K562 (cell line): ENCODE data around the gene CDS1. TPM values are rescaled to one million over a fixed set of nuclear protein-coding genes. Genes with fewer than 3 reads are reported as not detected.

ENCODE experiments used
- CHD2 ChIP-seq: IDR thresholded peaks from 2 replicates; pipeline ENCODE4 v1.6.1; 2011; ENCODE audit warnings: low read depth, low read length
- ETS1 ChIP-seq: conservative IDR thresholded peaks from 2 replicates; pipeline ENCODE4 v1.6.1; 2011; ENCODE audit warnings: low read depth, mild to moderate bottlenecking, low read length; ENCODE audit not compliant: control insufficient read depth
- MTA3 ChIP-seq: fragments of 450-650 bp; formaldehyde crosslinking; IDR thresholded peaks from 2 replicates; pipeline ENCODE4 v1.6.1; 2017; ENCODE audit warnings: mild to moderate bottlenecking, borderline replicate concordance
- NCOA1 ChIP-seq: fragments of 450-650 bp; IDR thresholded peaks from 2 replicates; pipeline ENCODE4 v1.6.1; 2016; ENCODE audit warnings: low read depth
- OTX1 ChIP-seq: fragments of 450-650 bp; formaldehyde crosslinking; IDR thresholded peaks from 2 replicates; pipeline ENCODE4 v1.4.0; 2022; ENCODE audit warnings: mild to moderate bottlenecking
- TAF7 ChIP-seq: fragments of 450-650 bp; IDR thresholded peaks from 2 replicates; pipeline ENCODE4 v1.6.1; 2016; ENCODE audit warnings: missing genetic modification characterization, missing compliant biosample characterization
- TFAM ChIP-seq: fragments of 250-450 bp; sonication (Bioruptor Pico); conservative IDR thresholded peaks from 2 replicates; pipeline ENCODE4 v1.5.0; 2021; ENCODE audit warnings: mild to moderate bottlenecking, moderate library complexity
- ZNF407 ChIP-seq: fragments of 450-650 bp; IDR thresholded peaks from 2 replicates; pipeline ENCODE4 v1.6.1; 2016; ENCODE audit warnings: low read depth
- polyA plus RNA-seq, 8 experiments: library from polyadenylated mRNA; depleted of rRNA in 4 of 8; stranded (reverse) in 5 of 8; unstranded in 3 of 8; fragments of >200 nt; fragmentation: Nextera tagmentation in 2 of 8; fragmentation: Illumina TruSeq in 1 of 8; extraction: Ambion mirVana in 2 of 8; extraction: Trizol in 1 of 8; gene quantifications; 2 replicates each; pipeline versions ENCODE4 v1.2.1 to v1.2.3, GENCODE V29; 2011 to 2014; ENCODE audit warnings: inconsistent platforms in 1 of 8, missing spikeins in 1 of 8
- total RNA-seq, 7 experiments: library from RNA; depleted of rRNA in 6 of 7; stranded (reverse); fragments of >200 nt in 6 of 7; fragmentation: Illumina TruSeq in 2 of 7; extraction: Trizol in 2 of 7; gene quantifications; 2 replicates each; pipeline versions ENCODE4 v1.2.1 to v1.2.3, GENCODE V29; 2011 to 2021; ENCODE audit warnings: low replicate concordance in 1 of 7

Gene CDS1
- total and polyA plus RNA-seq, 9 of the 15 experiments (the other 6 are each of a cell fraction or from before 2014, with no cell fraction given) = 0.04 to 0.42 (median 0.15) TPM

GRCh38 chr4:84690481-84690880 is 107.6 kb downstream of the CDS1 start (continued):
- TF ChIP-seq ZNF407 = no peak
- no peak for TF ChIP-seq MTA3
- TF ChIP-seq TAF7 = no peak
- no peak for TF ChIP-seq TFAM (CRISPR knock-in tag)
- no peak for TF ChIP-seq ETS1
- TF ChIP-seq CHD2 = no peak
- TF ChIP-seq OTX1 (CRISPR knock-in tag) = no peak
- TF ChIP-seq NCOA1 = no peak
